Heart right ventricle (tissue), 16 donors: ENCODE data around the gene CYGB. TPM values are rescaled to one million over a fixed set of nuclear protein-coding genes. Genes with fewer than 3 reads are reported as not detected.

Source experiments
- ATAC-seq, 8 donors: fragments of 200-7000 bp; cut with Tn5 transposase; one replicate each; pipeline ENCODE4 v1.9.1; 2020; ENCODE audit warnings: mild to moderate bottlenecking in 8 of 8, moderate library complexity in 8 of 8, moderate number of reproducible peaks in 1 of 8
- DNase-seq, 2 donors: peaks; one replicate each; pipeline ENCODE4 v3.0.0-alpha.2; 2020
- H3K27ac ChIP-seq, 10 donors: fragments of 200-600 bp; sonication (generic) in 2 of 10; one replicate each; pipeline versions ENCODE4 v1.5.0 to v1.8.0; 2020 to 2022; ENCODE audit warnings: mild to moderate bottlenecking in 3 of 10
- H3K27me3 ChIP-seq, 7 donors: fragments of 200-600 bp; one replicate each; pipeline ENCODE4 v1.8.0; 2021 to 2022; ENCODE audit warnings: mild to moderate bottlenecking in 2 of 7
- H3K36me3 ChIP-seq, 9 donors: fragments of 200-600 bp; sonication (generic) in 1 of 9; one replicate each; pipeline versions ENCODE4 v1.5.0 to v1.8.0; 2020 to 2022; ENCODE audit warnings: mild to moderate bottlenecking in 2 of 9
- H3K4me1 ChIP-seq, 9 donors: fragments of 200-600 bp; sonication (generic) in 1 of 9; one replicate each; pipeline versions ENCODE4 v1.5.0 to v1.8.0; 2020 to 2022; ENCODE audit warnings: mild to moderate bottlenecking in 4 of 9
- H3K4me3 ChIP-seq, 10 donors: fragments of 200-600 bp; sonication (generic) in 2 of 10; one replicate each; pipeline versions ENCODE4 v1.5.0 to v1.8.0; 2020 to 2022; ENCODE audit warnings: mild to moderate bottlenecking in 7 of 10, moderate library complexity in 2 of 10
- H3K9me3 ChIP-seq, 11 donors: fragments of 200-600 bp in 10 of 11; sonication (generic) in 2 of 11; one replicate each; pipeline versions ENCODE4 v1.5.0 to v1.8.0; 2013 to 2022; ENCODE audit warnings: mild to moderate bottlenecking in 2 of 11, control low read depth in 1 of 11, moderate library complexity in 1 of 11
- WGBS, 2 donors: extraction: QIAGEN DNeasy Blood & Tissue Kit; methylation state at CpG; one replicate each; pipeline ENCODE4 v1.1.7; 2013; ENCODE audit warnings: inconsistent platforms in 1 of 2; 5-methylcytosine and 5-hydroxymethylcytosine counted together
- intact Hi-C, 10 donors: fragments of 100-400 bp; cut with DNase I; formaldehyde crosslinking; loops; one replicate each; pipeline versions ENCODE4 v1.11.1 to v1.14.2; 2022
- polyA plus RNA-seq, 2 donors: library from polyadenylated mRNA; stranded (reverse); fragments of 200-250 nt; gene quantifications; one replicate each; pipeline ENCODE4 v1.2.3, GENCODE V29; 2013
- total RNA-seq, 10 donors: library from RNA; stranded (reverse); fragmentation: NEBNext Ultra II Directional in 3 of 10; extraction: Animal tissue kit (Norgen Biotek cat#: 25700) in 3 of 10; gene quantifications; one replicate each; pipeline versions ENCODE4 v1.2.1 to v1.2.4, GENCODE V29; 2021 to 2023
- TF ChIP-seq, protein P1 (sequence below), 9 donors: fragments of 200-600 bp; sonication (generic) in 2 of 9; IDR thresholded peaks; one replicate each; pipeline versions ENCODE4 v1.5.0 to v1.8.0; 2021 to 2022; ENCODE audit warnings: antibody characterized with exemption in 9 of 9, mild to moderate bottlenecking in 5 of 9, moderate library complexity in 1 of 9
- donor health status: Arrhythmogenic right ventricular cardiomyopathy.
- donor health status: ischemic (EF 13 %, LVEDD 7.1; RV severe dilation, severe dysfunction).
- donor health status: healthy with polysubstance abuse.
- donor health status: DM: no; HTN: yes; CAD: no.
- donor health status: DM: no; HTN: no; CAD: no.
- donor health status: ischemic (EF 25% LVEDD 6.9; RV normal size, moderate dysfunction).
- donor health status: ischemic (EF 25% LVEDD 5.7; RV mildly dilated, moderate dysfunction).
- donor health status: healthy.
- donor health status: DM: yes; HTN: yes; CAD: no.
- donor health status: Ischemic cardiomyopathy.
- donor health status: ischemic (EF 35%, LVEDD 5.7; RV mildly dilated, moderate dysfunction).
- donor health status: nonischemic (EF 11% LVEDD 7.7; RV severe dilation, severe dysfunction).
- donor health status: DM: yes; HTN: yes; CAD: no.
- donor health status: PGD.
- donor health status: ischemic (EF 29% LVEDD 5.4; RV normal size, mild dysfunction).
- donor health status: nonischemic (EF 23%, LVEDD 6.1; RV moderate dilation, normal function).

Gene CYGB
- total and polyA plus RNA-seq, 12 donors: 9.3 to 57.7 (median 21.1) TPM

DNA sequence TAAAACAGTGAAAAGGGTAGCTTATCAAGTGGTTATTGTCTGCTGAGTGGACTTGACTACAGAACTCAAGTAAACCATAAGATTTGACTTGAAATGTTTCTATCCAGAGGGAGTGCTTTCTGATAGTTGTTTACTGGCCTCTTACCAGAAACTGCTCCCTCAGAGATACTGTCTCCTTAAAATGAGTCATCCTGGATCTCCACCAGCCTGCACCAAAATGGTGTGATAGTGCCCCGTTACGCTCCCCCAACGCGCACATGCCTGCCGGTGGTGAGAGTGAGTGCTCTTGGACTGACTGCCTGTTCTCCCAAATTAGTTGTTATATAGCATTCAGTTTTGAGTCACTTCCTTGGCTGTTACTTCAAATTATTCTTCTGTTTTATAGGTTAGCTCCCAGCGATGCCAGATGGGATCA is 25.2 kb upstream of the CYGB start:
- H3K27ac ChIP-seq: peak overlapping the region in 8 of 10 donors; percentile 15 to 72 (median 41)
- intact Hi-C loops: loop anchor here in 1 of 10 donors (10.0 kb wide), 1 partner anchor 62 kb away; no protein-coding TSS in a partner anchor
- H3K4me1 ChIP-seq: peaks cover 0 to 72% (median 53%) of the 10 kb centered on the region in 9 donors
- no peak overlapping the region for H3K4me3 ChIP-seq
- WGBS, 2 donors: 50 to 55% methylated on average over 6 of the region's 6 CpGs
- H3K36me3 ChIP-seq: peaks cover 0 to 72% (median 6%) of the 10 kb centered on the region in 9 donors
- H3K9me3 ChIP-seq: no peaks in the 10 kb centered on the region
- TF ChIP-seq, protein P1, sequence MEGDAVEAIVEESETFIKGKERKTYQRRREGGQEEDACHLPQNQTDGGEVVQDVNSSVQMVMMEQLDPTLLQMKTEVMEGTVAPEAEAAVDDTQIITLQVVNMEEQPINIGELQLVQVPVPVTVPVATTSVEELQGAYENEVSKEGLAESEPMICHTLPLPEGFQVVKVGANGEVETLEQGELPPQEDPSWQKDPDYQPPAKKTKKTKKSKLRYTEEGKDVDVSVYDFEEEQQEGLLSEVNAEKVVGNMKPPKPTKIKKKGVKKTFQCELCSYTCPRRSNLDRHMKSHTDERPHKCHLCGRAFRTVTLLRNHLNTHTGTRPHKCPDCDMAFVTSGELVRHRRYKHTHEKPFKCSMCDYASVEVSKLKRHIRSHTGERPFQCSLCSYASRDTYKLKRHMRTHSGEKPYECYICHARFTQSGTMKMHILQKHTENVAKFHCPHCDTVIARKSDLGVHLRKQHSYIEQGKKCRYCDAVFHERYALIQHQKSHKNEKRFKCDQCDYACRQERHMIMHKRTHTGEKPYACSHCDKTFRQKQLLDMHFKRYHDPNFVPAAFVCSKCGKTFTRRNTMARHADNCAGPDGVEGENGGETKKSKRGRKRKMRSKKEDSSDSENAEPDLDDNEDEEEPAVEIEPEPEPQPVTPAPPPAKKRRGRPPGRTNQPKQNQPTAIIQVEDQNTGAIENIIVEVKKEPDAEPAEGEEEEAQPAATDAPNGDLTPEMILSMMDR (IDR thresholded peaks at IDR 0.05): no peak
- peak in 6 of 8 donors; percentile 33 to 76 (median 59) for ATAC-seq
- DNase-seq: no peak
- H3K27me3 ChIP-seq: no peaks in the 10 kb centered on the region

DNA sequence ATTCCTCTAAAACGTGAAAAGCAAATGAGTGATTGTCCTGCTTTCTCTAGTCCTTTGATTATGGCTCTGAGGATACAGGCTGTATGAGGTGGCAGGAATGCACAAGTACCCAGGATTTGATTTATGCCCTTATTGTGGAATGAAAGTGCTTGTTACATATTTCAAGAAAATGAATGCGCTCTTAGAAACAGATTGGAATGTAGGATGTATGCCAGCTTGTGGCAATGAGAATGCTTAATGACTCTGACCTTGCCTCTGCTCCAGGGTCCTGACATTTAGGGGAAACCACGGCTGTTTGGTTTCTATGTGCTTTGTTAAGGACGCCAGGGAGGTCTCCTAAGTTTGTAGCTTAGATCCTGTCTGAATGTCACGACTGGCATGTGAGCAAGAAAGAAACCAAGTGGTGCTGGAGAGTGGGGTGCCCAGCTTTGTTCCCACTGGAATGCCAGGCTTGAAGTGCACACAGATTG is 24.3 kb upstream of the CYGB start:
- Histone ChIP-seq H3K4me1 (peaks cover 0 to 66% (median 50%) of the 10 kb centered on the region in 9 donors), H3K4me3 (no peak overlapping the region), H3K9me3 (no peaks in the 10 kb centered on the region), H3K27ac (peak overlapping the region in 7 of 10 donors; percentile 38 to 94 (median 63)), H3K36me3 (peaks cover 0 to 68% (median 6%) of the 10 kb centered on the region in 9 donors), H3K27me3 (no peaks in the 10 kb centered on the region)
- no peak for ATAC-seq
- TF ChIP-seq, protein P1 (IDR thresholded peaks at IDR 0.05): no peak
- DNase-seq: no peak
- intact Hi-C loops: loop anchor here in 1 of 10 donors (10.0 kb wide), 1 partner anchor 63 kb away; no protein-coding TSS in a partner anchor
- WGBS, 2 donors: 44 to 49% methylated on average over 5 of the region's 5 CpGs

DNA sequence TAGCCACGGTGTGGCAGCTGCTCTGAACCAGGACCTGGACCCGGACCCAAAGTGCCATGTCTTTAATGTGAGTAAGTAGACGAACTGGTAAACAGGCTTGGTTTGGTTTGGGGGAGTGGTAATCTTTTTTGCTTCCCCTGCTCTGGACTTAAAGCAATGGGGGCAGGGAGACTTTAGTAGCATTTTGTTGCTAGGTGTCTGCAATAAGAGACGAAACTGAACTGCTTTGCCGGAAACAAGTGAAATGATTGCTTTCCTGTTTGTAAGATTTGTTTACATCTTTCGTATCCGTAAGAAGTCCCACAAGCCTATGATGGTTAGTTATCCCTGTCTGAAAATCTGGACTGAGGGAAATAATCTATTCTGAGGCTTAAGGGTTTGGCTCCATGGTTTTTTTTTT is 23.8 kb upstream of the CYGB start:
- ATAC-seq (no peak), DNase-seq (no peak)
- H3K9me3 ChIP-seq: no peaks in the 10 kb centered on the region
- TF ChIP-seq, protein P1 (IDR thresholded peaks at IDR 0.05): no peak
- intact Hi-C loops: loop anchor here in 1 of 10 donors (10.0 kb wide), 1 partner anchor 63 kb away; no protein-coding TSS in a partner anchor
- H3K4me1 ChIP-seq: peaks cover 0 to 68% (median 53%) of the 10 kb centered on the region in 9 donors
- 57 to 61% methylated on average over 7 of the region's 7 CpGs for WGBS, 2 donors
- peaks cover 0 to 65% (median 6%) of the 10 kb centered on the region in 9 donors for H3K36me3 ChIP-seq
- no peaks in the 10 kb centered on the region for H3K27me3 ChIP-seq
- H3K4me3 ChIP-seq: no peak overlapping the region
- peak overlapping the region in 7 of 10 donors; percentile 38 to 94 (median 63) for H3K27ac ChIP-seq

DNA sequence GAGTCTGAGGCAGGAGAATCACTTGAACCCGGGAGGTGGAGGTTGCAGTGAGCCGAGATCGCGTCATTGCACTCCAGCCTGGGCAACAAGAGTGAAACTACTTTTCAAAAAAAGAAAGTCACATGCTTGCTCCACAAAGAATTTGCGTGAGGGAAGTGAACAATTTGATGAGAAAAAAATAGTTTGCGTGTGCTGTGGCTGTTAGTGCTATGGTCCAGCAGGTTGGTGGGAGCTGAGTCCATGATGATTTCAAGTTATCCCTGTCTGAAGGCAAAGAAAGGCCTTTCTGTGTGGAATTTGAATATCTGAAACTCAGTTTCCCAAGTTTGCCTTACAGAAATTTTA is 23.3 kb upstream of the CYGB start:
- peaks cover 0 to 66% (median 55%) of the 10 kb centered on the region in 9 donors for H3K4me1 ChIP-seq
- TF ChIP-seq, protein P1 (IDR thresholded peaks at IDR 0.05): no peak
- ATAC-seq (no peak), DNase-seq (no peak)
- H3K27ac ChIP-seq: peak overlapping the region in 6 of 10 donors; percentile 9 to 94 (median 77)
- H3K4me3 ChIP-seq: peak overlapping the region in 1 of 10 donors; percentile 10
- intact Hi-C loops: loop anchor here in 1 of 10 donors (10.0 kb wide), 1 partner anchor 64 kb away; no protein-coding TSS in a partner anchor
- no peaks in the 10 kb centered on the region for H3K9me3 ChIP-seq
- no peaks in the 10 kb centered on the region for H3K27me3 ChIP-seq
- H3K36me3 ChIP-seq: peaks cover 0 to 60% (median 6%) of the 10 kb centered on the region in 9 donors
- WGBS, 2 donors: 73 to 87% methylated on average over 6 of the region's 6 CpGs
